ENCODE data around the gene CLASRP. TPM values are rescaled to one million over a fixed set of nuclear protein-coding genes. Genes with fewer than 3 reads are reported as not detected.

Gene CLASRP
- total RNA-seq, 1 experiment from 2014 or later = 79.9 TPM

- no peak overlapping the region for H3K4me3 ChIP-seq (replicated peaks in 1 of 2; ENCODE audit: low read depth in 1 of 2, low read length in 2 of 2)
- TF ChIP-seq ZNF274 (IDR thresholded peaks at IDR 0.05; ENCODE audit: low read depth, low read length) (no peak), JUND (IDR thresholded peaks at IDR 0.05) (no peak), CBX3 (IDR thresholded peaks at IDR 0.05; ENCODE audit: low read depth) (no peak), RAD21 (IDR thresholded peaks at IDR 0.05; ENCODE audit: low read depth) (no peak), FOSL1 (IDR thresholded peaks at IDR 0.05; ENCODE audit: low read depth) (no peak), SRF (IDR thresholded peaks at IDR 0.05; ENCODE audit: low read depth) (no peak), EGR1 (IDR thresholded peaks at IDR 0.05; ENCODE audit: low read depth) (no peak), POLR2AphosphoS5 (IDR thresholded peaks at IDR 0.05; ENCODE audit: low read depth, low read length) (no peak), ATF3 (IDR thresholded peaks at IDR 0.05) (no peak), ZFX (IDR thresholded peaks at IDR 0.05) (no peak; the same call in 1 of the 2 replicates), POLR2A (IDR thresholded peaks at IDR 0.05; ENCODE audit: borderline replicate concordance, extremely low read depth, insufficient read depth, insufficient read length) (no peak)
- ATAC-seq (no peak), DNase-seq (ENCODE audit: low read depth, low spot score) (no peak)
- H3K79me2 ChIP-seq (ENCODE audit: insufficient read depth, low read length) = peaks cover 86% of the 10 kb centered on the region
- intact Hi-C loops (cut with micrococcal nuclease) = no loop called here
- ChIA-PET POLR2A (no interaction called here), RAD21 (ENCODE audit: low non-redundant PET in 1 of 2, low total read pairs in 2 of 2, uncharacterized antibody in 2 of 2, unreplicated experiment in 2 of 2) (no interaction called here), CTCF (no interaction called here)
- H3K36me3 ChIP-seq (ENCODE audit: control insufficient read depth in 1 of 2, insufficient read depth in 2 of 2, low read length in 2 of 2) = no peaks in the 10 kb centered on the region
- no peaks in the 10 kb centered on the region for H3K27me3 ChIP-seq (ENCODE audit: insufficient read depth, low read length)
- no peaks in the 10 kb centered on the region for H4K20me1 ChIP-seq (ENCODE audit: insufficient read depth)
- H3K4me1 ChIP-seq (ENCODE audit: control insufficient read depth in 1 of 2, insufficient read depth in 2 of 2, low read length in 2 of 2) = peaks cover 4 to 9% of the 10 kb centered on the region in 2 experiments; a peak in 1 of 4 replicates
- BruUV-seq (replicated peaks) = no TSS peak
- H3K27ac ChIP-seq (ENCODE audit: low read depth, low read length) = no peak overlapping the region
- H3K9me3 ChIP-seq (ENCODE audit: control insufficient read depth in 1 of 2, insufficient read depth in 1 of 2, low read depth in 1 of 2, low read length in 2 of 2) = no peaks in the 10 kb centered on the region
- H3K9me2 ChIP-seq (ENCODE audit: insufficient read depth) = no peaks in the 10 kb centered on the region
- H3K9ac ChIP-seq (ENCODE audit: low read length) = no peak overlapping the region
- H2AFZ ChIP-seq (ENCODE audit: low read depth, low read length, poor library complexity, severe bottlenecking) = no peak overlapping the region
- H3K4me2 ChIP-seq (ENCODE audit: low read length) = no peak overlapping the region
These were observed 77.2 kb downstream of the CLASRP start for GRCh38 chr19:45115809-45116615.

GRCh38 chr19:45117167-45117594, 78.3 kb downstream of the CLASRP start:
- BruUV-seq (replicated peaks) = no TSS peak
- H3K4me3 ChIP-seq (replicated peaks in 1 of 2; ENCODE audit: low read depth in 1 of 2, low read length in 2 of 2) = no peak overlapping the region
- H3K9ac ChIP-seq (ENCODE audit: low read length) = no peak overlapping the region
- no peak overlapping the region for H3K4me2 ChIP-seq (ENCODE audit: low read length)
- H3K9me2 ChIP-seq (ENCODE audit: insufficient read depth) = no peaks in the 10 kb centered on the region
- H3K9me3 ChIP-seq (ENCODE audit: control insufficient read depth in 1 of 2, insufficient read depth in 1 of 2, low read depth in 1 of 2, low read length in 2 of 2) = no peaks in the 10 kb centered on the region
- no peak overlapping the region for H3K27ac ChIP-seq (ENCODE audit: low read depth, low read length)
- POLR2A ChIA-PET = no interaction called here
- intact Hi-C loops (cut with micrococcal nuclease) = no loop called here
- no peak for DNase-seq (ENCODE audit: low read depth, low spot score)
- H3K4me1 ChIP-seq (ENCODE audit: control insufficient read depth in 1 of 2, insufficient read depth in 2 of 2, low read length in 2 of 2) = peaks cover 4 to 9% of the 10 kb centered on the region in 2 experiments; a peak in 2 of 4 replicates
- H4K20me1 ChIP-seq (ENCODE audit: insufficient read depth) = no peaks in the 10 kb centered on the region
- RAD21 ChIA-PET (ENCODE audit: low non-redundant PET in 1 of 2, low total read pairs in 2 of 2, uncharacterized antibody in 2 of 2, unreplicated experiment in 2 of 2) = no interaction called here
- H3K27me3 ChIP-seq (ENCODE audit: insufficient read depth, low read length) = no peaks in the 10 kb centered on the region
- ATAC-seq = no peak
- H3K36me3 ChIP-seq (ENCODE audit: control insufficient read depth in 1 of 2, insufficient read depth in 2 of 2, low read length in 2 of 2) = no peaks in the 10 kb centered on the region
- CTCF ChIA-PET = no interaction called here
- H3K79me2 ChIP-seq (ENCODE audit: insufficient read depth, low read length) = peaks cover 86% of the 10 kb centered on the region
- no peak overlapping the region for H2AFZ ChIP-seq (ENCODE audit: low read depth, low read length, poor library complexity, severe bottlenecking)
- TF ChIP-seq POLR2A (IDR thresholded peaks at IDR 0.05; ENCODE audit: borderline replicate concordance, extremely low read depth, insufficient read depth, insufficient read length) (no peak), ATF3 (IDR thresholded peaks at IDR 0.05) (no peak), FOSL1 (IDR thresholded peaks at IDR 0.05; ENCODE audit: low read depth) (no peak), ELF1 (IDR thresholded peaks at IDR 0.05; ENCODE audit: borderline replicate concordance, low read depth) (no peak), CEBPB (IDR thresholded peaks at IDR 0.05; ENCODE audit: low read depth) (no peak), JUND (IDR thresholded peaks at IDR 0.05) (no peak), CBX3 (IDR thresholded peaks at IDR 0.05; ENCODE audit: low read depth) (no peak), SP1 (IDR thresholded peaks at IDR 0.05; ENCODE audit: low read depth) (no peak)
- TF ChIP-seq, protein P1, sequence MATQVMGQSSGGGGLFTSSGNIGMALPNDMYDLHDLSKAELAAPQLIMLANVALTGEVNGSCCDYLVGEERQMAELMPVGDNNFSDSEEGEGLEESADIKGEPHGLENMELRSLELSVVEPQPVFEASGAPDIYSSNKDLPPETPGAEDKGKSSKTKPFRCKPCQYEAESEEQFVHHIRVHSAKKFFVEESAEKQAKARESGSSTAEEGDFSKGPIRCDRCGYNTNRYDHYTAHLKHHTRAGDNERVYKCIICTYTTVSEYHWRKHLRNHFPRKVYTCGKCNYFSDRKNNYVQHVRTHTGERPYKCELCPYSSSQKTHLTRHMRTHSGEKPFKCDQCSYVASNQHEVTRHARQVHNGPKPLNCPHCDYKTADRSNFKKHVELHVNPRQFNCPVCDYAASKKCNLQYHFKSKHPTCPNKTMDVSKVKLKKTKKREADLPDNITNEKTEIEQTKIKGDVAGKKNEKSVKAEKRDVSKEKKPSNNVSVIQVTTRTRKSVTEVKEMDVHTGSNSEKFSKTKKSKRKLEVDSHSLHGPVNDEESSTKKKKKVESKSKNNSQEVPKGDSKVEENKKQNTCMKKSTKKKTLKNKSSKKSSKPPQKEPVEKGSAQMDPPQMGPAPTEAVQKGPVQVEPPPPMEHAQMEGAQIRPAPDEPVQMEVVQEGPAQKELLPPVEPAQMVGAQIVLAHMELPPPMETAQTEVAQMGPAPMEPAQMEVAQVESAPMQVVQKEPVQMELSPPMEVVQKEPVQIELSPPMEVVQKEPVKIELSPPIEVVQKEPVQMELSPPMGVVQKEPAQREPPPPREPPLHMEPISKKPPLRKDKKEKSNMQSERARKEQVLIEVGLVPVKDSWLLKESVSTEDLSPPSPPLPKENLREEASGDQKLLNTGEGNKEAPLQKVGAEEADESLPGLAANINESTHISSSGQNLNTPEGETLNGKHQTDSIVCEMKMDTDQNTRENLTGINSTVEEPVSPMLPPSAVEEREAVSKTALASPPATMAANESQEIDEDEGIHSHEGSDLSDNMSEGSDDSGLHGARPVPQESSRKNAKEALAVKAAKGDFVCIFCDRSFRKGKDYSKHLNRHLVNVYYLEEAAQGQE (IDR thresholded peaks at IDR 0.05; ENCODE audit: low read depth) = no peak
- TF ChIP-seq, protein P2, sequence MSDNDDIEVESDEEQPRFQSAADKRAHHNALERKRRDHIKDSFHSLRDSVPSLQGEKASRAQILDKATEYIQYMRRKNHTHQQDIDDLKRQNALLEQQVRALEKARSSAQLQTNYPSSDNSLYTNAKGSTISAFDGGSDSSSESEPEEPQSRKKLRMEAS (IDR thresholded peaks at IDR 0.05) = no peak

Measured in HCT116 (cell line).